HG02798 (cell line): ENCODE results near the gene CDYL2.

Experiments
- ATAC-seq: cut with Tn5 transposase; IDR thresholded peaks from one replicate; pipeline ENCODE4 v1.9.1; 2021; ENCODE audit warnings: mild to moderate bottlenecking; ENCODE audit not compliant: unreplicated experiment, poor library complexity

Gene CDYL2

GRCh38 chr16:80716564-80717139 is 87.7 kb downstream of the CDYL2 start:
- no peak for ATAC-seq

GRCh38 chr16:80711406-80711805 is 93.0 kb downstream of the CDYL2 start:
- ATAC-seq = no peak

GRCh38 chr16:80710918-80711317 is 93.5 kb downstream of the CDYL2 start:
- ATAC-seq = peak; percentile 76

GRCh38 chr16:80708823-80709222 is 95.6 kb downstream of the CDYL2 start:
- no peak for ATAC-seq

GRCh38 chr16:80707686-80708085 is 96.7 kb downstream of the CDYL2 start:
- ATAC-seq = no peak

- ATAC-seq = no peak
Observed at GRCh38 chr16:80705596-80705995, 98.8 kb downstream of the CDYL2 start.

GRCh38 chr16:80704751-80705505 is 99.5 kb downstream of the CDYL2 start:
- no peak for ATAC-seq

GRCh38 chr16:80703131-80704071 is 101.0 kb downstream of the CDYL2 start:
- ATAC-seq = no peak

GRCh38 chr16:80702696-80703095 is 101.7 kb downstream of the CDYL2 start:
- no peak for ATAC-seq

- ATAC-seq = no peak
Observed at GRCh38 chr16:80700558-80700957, 103.8 kb downstream of the CDYL2 start.

GRCh38 chr16:80695020-80695419 is 109.4 kb downstream of the CDYL2 start:
- no peak for ATAC-seq

- no peak for ATAC-seq
Observed at GRCh38 chr16:80693553-80693952, 110.8 kb downstream of the CDYL2 start.

- ATAC-seq = no peak
Observed at GRCh38 chr16:80692270-80692669, 112.1 kb downstream of the CDYL2 start.

- ATAC-seq = no peak
Observed at GRCh38 chr16:80691111-80691741, 113.2 kb downstream of the CDYL2 start.

- ATAC-seq = no peak
Observed at GRCh38 chr16:80689487-80689886, 114.9 kb downstream of the CDYL2 start.

GRCh38 chr16:80687606-80688005 is 116.8 kb downstream of the CDYL2 start:
- ATAC-seq = no peak

- ATAC-seq = no peak
Observed at GRCh38 chr16:80684906-80685305, 119.5 kb downstream of the CDYL2 start.

- ATAC-seq = no peak
Observed at GRCh38 chr16:80684136-80684765, 120.1 kb downstream of the CDYL2 start.

GRCh38 chr16:80683646-80684045 is 120.8 kb downstream of the CDYL2 start:
- ATAC-seq = no peak

- ATAC-seq = no peak
Observed at GRCh38 chr16:80682421-80683070, 121.9 kb downstream of the CDYL2 start.
